Upper lobe of left lung (tissue), 6 donors: ENCODE data around the gene LCK. TPM values are rescaled to one million over a fixed set of nuclear protein-coding genes. Genes with fewer than 3 reads are reported as not detected.

Source experiments
- ATAC-seq, 2 donors: fragments of 200-7000 bp; cut with Tn5 transposase; one replicate each; pipeline ENCODE4 v1.9.1; 2022; ENCODE audit warnings: mild to moderate bottlenecking in 2 of 2, moderate library complexity in 2 of 2; ENCODE audit not compliant: low FRiP score in 2 of 2
- DNase-seq, 2 donors: peaks; one replicate each; pipeline ENCODE4 v3.0.0-alpha.2; 2019 to 2020
- H3K27ac ChIP-seq, 4 donors: fragments of 200-600 bp; sonication (generic); one replicate each; pipeline ENCODE4 v1.5.1; 2016 to 2019
- H3K27me3 ChIP-seq, 4 donors: fragments of 200-600 bp; sonication (generic); one replicate each; pipeline ENCODE4 v1.5.1; 2017 to 2019
- H3K36me3 ChIP-seq, 4 donors: fragments of 200-600 bp; sonication (generic); one replicate each; pipeline ENCODE4 v1.5.1; 2016 to 2019
- H3K4me1 ChIP-seq, 4 donors: fragments of 200-600 bp; sonication (generic); one replicate each; pipeline ENCODE4 v1.5.1; 2018 to 2019
- H3K4me3 ChIP-seq, 4 donors: fragments of 200-600 bp; sonication (generic); one replicate each; pipeline ENCODE4 v1.5.1; 2017 to 2019; ENCODE audit warnings: mild to moderate bottlenecking in 2 of 4, moderate library complexity in 1 of 4
- H3K9me3 ChIP-seq, 4 donors: fragments of 200-600 bp; sonication (generic); one replicate each; pipeline ENCODE4 v1.5.1; 2018 to 2019
- EP300 ChIP-seq, 4 donors: sonication (generic); formaldehyde crosslinking; IDR thresholded peaks; one replicate each; pipeline ENCODE4 v1.5.1; 2017; ENCODE audit warnings: antibody characterized with exemption in 4 of 4, control low read depth in 2 of 4
- POLR2A ChIP-seq, 4 donors: fragments of 450-650 bp; IDR thresholded peaks; one replicate each; pipeline ENCODE4 v1.5.1; 2016 to 2017; ENCODE audit warnings: antibody characterized with exemption in 4 of 4, mild to moderate bottlenecking in 2 of 4
- POLR2AphosphoS5 ChIP-seq, 2 donors: sonication (generic); formaldehyde crosslinking; IDR thresholded peaks; one replicate each; pipeline ENCODE4 v1.5.1; 2017; ENCODE audit warnings: antibody characterized with exemption in 2 of 2
- WGBS, 2 donors: methylation state at CpG; one replicate each; pipeline ENCODE4 v1.1.5; 2017 to 2018; 5-methylcytosine and 5-hydroxymethylcytosine counted together
- total RNA-seq, 6 donors: library from RNA; depleted of rRNA in 4 of 6; stranded (reverse); fragments of >200 nt in 4 of 6; gene quantifications; one replicate each; pipeline versions ENCODE4 v1.1.0 to v1.2.1, GENCODE V29; 2016 to 2021
- TF ChIP-seq, protein P1 (sequence below), 6 experiments: fragments of 450-650 bp in 4 of 6; fragments of 200-600 bp in 2 of 6; sonication (generic) in 2 of 6; IDR thresholded peaks; one replicate each; pipeline ENCODE4 v1.5.1; 2016 to 2019; ENCODE audit warnings: antibody characterized with exemption in 6 of 6
- donor health status: DM: no; HTN: no; CAD: no; lungs with moderate emphysema.
- donor health status: DM: no; HTN: yes; CAD: no; lungs with severe emphysema.

Gene LCK
- total RNA-seq, 6 donors from 2014 or later: 5.1 to 25.1 (median 7.7) TPM

DNA sequence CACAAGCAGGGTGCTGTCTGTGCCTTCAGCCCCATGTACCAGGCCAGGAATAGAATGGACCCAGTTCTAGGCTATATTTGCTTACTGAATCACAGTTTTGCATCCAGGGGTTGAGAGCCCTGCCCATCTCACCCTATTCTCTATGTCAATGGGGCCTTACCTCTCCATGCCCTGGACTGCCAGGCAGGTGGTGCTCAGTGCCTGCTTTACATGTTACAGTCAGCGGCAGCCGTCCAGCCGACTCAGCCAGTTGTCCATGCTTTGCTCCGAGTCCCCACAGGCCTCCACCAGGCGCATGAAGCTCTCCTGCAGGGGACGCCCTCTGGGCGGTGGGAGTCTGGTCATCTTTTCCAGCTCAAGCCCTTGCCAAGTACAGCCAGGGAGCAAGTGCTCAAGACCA lies 16.3 kb upstream of the LCK start:
- peaks cover 3 to 53% (median 32%) of the 10 kb centered on the region in 4 donors for H3K36me3 ChIP-seq
- peak in 1 of 2 donors; percentile 20 for ATAC-seq
- H3K27me3 ChIP-seq: no peaks in the 10 kb centered on the region
- H3K9me3 ChIP-seq: no peaks in the 10 kb centered on the region
- TF ChIP-seq EP300 (IDR thresholded peaks at IDR 0.05) (no peak), POLR2AphosphoS5 (IDR thresholded peaks at IDR 0.05) (no peak), POLR2A (IDR thresholded peaks at IDR 0.05) (no peak)
- TF ChIP-seq, protein P1, sequence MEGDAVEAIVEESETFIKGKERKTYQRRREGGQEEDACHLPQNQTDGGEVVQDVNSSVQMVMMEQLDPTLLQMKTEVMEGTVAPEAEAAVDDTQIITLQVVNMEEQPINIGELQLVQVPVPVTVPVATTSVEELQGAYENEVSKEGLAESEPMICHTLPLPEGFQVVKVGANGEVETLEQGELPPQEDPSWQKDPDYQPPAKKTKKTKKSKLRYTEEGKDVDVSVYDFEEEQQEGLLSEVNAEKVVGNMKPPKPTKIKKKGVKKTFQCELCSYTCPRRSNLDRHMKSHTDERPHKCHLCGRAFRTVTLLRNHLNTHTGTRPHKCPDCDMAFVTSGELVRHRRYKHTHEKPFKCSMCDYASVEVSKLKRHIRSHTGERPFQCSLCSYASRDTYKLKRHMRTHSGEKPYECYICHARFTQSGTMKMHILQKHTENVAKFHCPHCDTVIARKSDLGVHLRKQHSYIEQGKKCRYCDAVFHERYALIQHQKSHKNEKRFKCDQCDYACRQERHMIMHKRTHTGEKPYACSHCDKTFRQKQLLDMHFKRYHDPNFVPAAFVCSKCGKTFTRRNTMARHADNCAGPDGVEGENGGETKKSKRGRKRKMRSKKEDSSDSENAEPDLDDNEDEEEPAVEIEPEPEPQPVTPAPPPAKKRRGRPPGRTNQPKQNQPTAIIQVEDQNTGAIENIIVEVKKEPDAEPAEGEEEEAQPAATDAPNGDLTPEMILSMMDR (IDR thresholded peaks at IDR 0.05): no peak
- peaks cover 2 to 5% (median 2%) of the 10 kb centered on the region in 4 donors for H3K4me1 ChIP-seq
- DNase-seq: no peak
- H3K27ac ChIP-seq: no peak overlapping the region
- no peak overlapping the region for H3K4me3 ChIP-seq
- 92 to 100% methylated on average over 2 to 7 of the region's 7 CpGs for WGBS, 2 donors

DNA sequence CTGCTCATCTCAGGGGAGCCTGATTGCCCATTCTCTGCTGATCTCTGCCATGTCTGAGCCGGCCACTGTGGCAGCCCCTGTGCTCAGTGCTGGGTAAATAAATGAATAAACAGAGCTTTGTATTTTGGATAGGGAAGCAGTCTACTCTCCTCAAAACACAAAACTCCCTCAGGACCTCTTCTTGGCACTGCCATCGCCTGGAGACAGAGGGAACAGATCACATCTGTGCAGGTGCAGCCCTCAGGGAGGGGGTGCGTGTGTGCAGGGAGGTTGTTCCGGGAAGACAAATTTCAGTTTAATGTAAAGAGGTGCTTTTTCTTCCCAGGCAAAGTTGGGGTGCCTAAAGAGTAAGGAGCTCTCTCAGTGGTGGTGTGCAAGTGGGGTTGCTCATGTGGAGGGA lies 11.7 kb upstream of the LCK start:
- DNase-seq (no peak), ATAC-seq (no peak)
- Histone ChIP-seq H3K9me3 (no peaks in the 10 kb centered on the region), H3K4me3 (no peak overlapping the region), H3K27ac (peak overlapping the region in 2 of 4 donors; percentile 89 to 94), H3K36me3 (peaks cover 0 to 7% (median 3%) of the 10 kb centered on the region in 4 donors), H3K27me3 (no peaks in the 10 kb centered on the region), H3K4me1 (peaks cover 18 to 37% (median 31%) of the 10 kb centered on the region in 4 donors)
- 61 to 66% methylated on average over 4 of the region's 4 CpGs for WGBS, 2 donors
- TF ChIP-seq, protein P1 (IDR thresholded peaks at IDR 0.05): no peak
- TF ChIP-seq POLR2A (IDR thresholded peaks at IDR 0.05) (no peak), EP300 (IDR thresholded peaks at IDR 0.05) (no peak), POLR2AphosphoS5 (IDR thresholded peaks at IDR 0.05) (no peak)

DNA sequence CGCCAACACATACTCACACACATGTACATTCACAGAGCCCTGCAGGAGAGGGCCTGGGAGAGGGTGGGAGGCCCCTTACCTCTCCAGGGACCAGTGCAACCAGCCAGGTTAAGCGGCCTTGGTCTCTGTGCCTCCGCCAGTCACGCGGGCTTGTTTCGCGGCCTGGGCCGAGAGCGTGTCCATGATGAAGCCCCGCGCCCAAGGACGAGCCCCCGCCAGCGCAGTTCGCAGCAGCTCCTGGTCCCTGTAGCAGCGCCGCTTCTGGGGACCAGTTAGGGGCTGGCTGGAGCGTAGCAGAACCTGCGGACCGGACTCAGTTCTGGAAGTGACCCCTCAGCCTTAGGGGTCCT lies 11.3 kb upstream of the LCK start:
- Histone ChIP-seq H3K27ac (peak overlapping the region; percentile 79 to 94 (median 88)), H3K9me3 (no peaks in the 10 kb centered on the region)

DNA sequence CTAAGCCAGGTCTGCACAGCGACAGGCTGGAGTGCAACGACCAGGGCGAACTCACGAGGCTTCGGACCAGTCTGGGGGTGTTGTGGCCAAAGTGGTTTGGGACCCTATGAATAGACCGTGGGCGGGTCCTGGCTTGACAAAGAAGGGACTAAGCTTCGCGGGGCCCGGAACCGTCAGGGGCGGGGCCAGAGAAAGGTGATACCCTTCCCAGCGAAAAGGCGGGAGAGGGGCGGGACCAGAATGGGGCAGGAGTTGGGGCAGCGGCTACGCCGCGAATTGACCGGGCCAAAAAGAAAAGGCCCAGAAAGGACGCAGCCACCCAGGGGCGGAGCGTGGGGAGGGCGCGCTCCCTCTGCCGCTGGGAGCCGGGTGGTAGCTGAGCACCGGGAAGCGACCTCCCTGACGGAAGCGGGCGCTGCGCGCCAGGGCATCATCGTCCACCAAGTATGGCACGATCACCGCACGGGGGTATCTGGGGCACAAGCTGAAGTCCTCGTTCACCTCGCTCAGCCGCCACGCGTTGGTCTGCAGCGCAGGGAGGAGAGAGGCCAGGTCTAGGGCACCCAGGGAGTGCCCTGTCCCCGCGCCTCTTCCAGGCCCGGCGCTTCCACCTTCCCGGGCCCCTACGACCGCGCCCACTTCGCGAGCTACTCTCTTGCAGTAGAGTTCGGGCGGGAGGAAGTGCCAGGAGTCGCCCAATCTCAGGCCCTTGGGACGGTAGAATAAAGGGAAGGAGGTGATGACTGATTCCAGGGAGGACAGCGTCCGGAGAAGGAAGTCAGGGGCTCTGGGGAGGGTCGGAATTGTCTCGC lies 10.7 kb upstream of the LCK start:
- WGBS, 2 donors: 2 to 3% methylated on average over 40 to 58 of the region's 62 CpGs
- H3K27ac ChIP-seq: peak overlapping the region; percentile 79 to 94 (median 88)
- H3K4me3 ChIP-seq: peak overlapping the region; percentile 61 to 75 (median 71)
- ATAC-seq (peak; percentile 77), DNase-seq (peak; percentile 80 to 93)
- TF ChIP-seq POLR2A (IDR thresholded peaks at IDR 0.05) (peak in 3 of 4 donors; percentile 22 to 49 (median 45)), EP300 (IDR thresholded peaks at IDR 0.05) (no peak), POLR2AphosphoS5 (IDR thresholded peaks at IDR 0.05) (peak; percentile 61 to 66)
- TF ChIP-seq, protein P1 (IDR thresholded peaks at IDR 0.05): peak; percentile 28 to 57 (median 36)
- no peaks in the 10 kb centered on the region for H3K9me3 ChIP-seq
- H3K4me1 ChIP-seq: peaks cover 18 to 37% (median 31%) of the 10 kb centered on the region in 4 donors
- no peaks in the 10 kb centered on the region for H3K36me3 ChIP-seq
- H3K27me3 ChIP-seq: no peaks in the 10 kb centered on the region

More for the DNA sequence above, 11.3 kb upstream of the LCK start:
- TF ChIP-seq POLR2AphosphoS5 (IDR thresholded peaks at IDR 0.05) (no peak), POLR2A (IDR thresholded peaks at IDR 0.05) (no peak), EP300 (IDR thresholded peaks at IDR 0.05) (no peak)
- TF ChIP-seq, protein P1 (IDR thresholded peaks at IDR 0.05): no peak
- Histone ChIP-seq H3K36me3 (peaks cover 0 to 3% (median under 1%) of the 10 kb centered on the region in 4 donors), H3K4me3 (peak overlapping the region in 3 of 4 donors; percentile 61 to 75 (median 75)), H3K4me1 (peaks cover 18 to 37% (median 31%) of the 10 kb centered on the region in 4 donors), H3K27me3 (no peaks in the 10 kb centered on the region)
- 59% methylated on average over 20 of the region's 20 CpGs; no CpG with 5 or more reads in 1 of the 2 donors for WGBS, 2 donors
- ATAC-seq: no peak
- DNase-seq: peak in 1 of 2 donors; percentile 86
